Measurements from ENCODE around the gene TADA1. TPM values are rescaled to one million over a fixed set of nuclear protein-coding genes. Genes with fewer than 3 reads are reported as not detected.

Gene TADA1
- total RNA-seq, 1 donor from 2014 or later, result 14.7 TPM

DNA sequence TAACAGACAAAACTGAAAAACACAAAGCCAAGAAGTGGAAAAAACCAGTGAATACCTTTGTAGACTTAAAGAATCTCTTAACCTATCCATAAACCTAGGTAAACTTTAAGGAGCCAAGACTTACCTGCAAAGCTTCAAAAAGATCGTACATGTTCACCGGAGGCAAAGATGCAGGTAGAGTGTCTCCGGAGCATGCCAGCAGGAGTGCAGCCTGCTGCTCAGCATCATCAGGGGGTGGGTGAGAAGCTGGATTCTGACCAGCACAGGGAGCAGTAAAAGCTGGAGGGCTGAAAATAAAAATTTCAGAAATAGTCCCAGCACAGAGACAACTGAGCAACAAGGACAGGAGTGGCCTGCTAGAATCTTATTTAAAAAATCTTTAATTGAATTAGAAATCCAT lies 18.1 kb downstream of the TADA1 start:
- no peak for DNase-seq (ENCODE audit: low read depth)
- Histone ChIP-seq H3K4me3 (ENCODE audit: low read depth, low read length) (no peak overlapping the region), H3K36me3 (ENCODE audit: control insufficient read depth, insufficient read depth, low read length) (peaks cover 6% of the 10 kb centered on the region), H3K27me3 (ENCODE audit: control insufficient read depth, insufficient read depth, low read length) (no peaks in the 10 kb centered on the region)
- no peak for FAIRE-seq
- TF ChIP-seq CTCF (IDR thresholded peaks at IDR 0.05; ENCODE audit: insufficient read depth, low read length, severe bottlenecking), result no peak

DNA sequence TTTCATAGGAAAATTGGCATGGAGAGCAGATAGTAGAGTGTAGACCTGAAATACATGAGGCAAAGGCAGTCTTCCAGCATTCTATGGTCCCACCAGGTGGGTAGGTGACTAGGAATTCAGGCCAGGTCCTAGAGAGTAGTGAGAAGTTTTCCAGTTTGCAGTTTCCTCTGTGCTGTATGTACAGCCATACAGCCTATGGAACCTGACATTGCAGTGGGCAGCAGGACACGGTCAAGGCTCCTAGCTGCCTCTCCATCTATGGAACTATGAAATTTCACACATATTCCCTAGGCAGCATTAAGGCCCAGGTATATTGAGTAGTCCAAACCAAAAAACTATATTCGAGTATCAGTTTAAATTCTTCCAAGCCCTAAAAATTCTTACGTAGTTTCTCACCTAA lies 20.5 kb downstream of the TADA1 start:
- DNase-seq (ENCODE audit: low read depth), result no peak
- H3K27me3 ChIP-seq (ENCODE audit: control insufficient read depth, insufficient read depth, low read length), result no peaks in the 10 kb centered on the region
- H3K4me3 ChIP-seq (ENCODE audit: low read depth, low read length), result no peak overlapping the region
- H3K36me3 ChIP-seq (ENCODE audit: control insufficient read depth, insufficient read depth, low read length), result peaks cover 11% of the 10 kb centered on the region
- no peak for FAIRE-seq
- TF ChIP-seq CTCF (IDR thresholded peaks at IDR 0.05; ENCODE audit: insufficient read depth, low read length, severe bottlenecking), result no peak

GRCh38 chr1:166852918-166853317 lies 23.1 kb downstream of the TADA1 start:
- FAIRE-seq, result no peak
- TF ChIP-seq CTCF (IDR thresholded peaks at IDR 0.05; ENCODE audit: insufficient read depth, low read length, severe bottlenecking), result no peak
- DNase-seq (ENCODE audit: low read depth), result no peak
- Histone ChIP-seq H3K4me3 (ENCODE audit: low read depth, low read length) (no peak overlapping the region), H3K27me3 (ENCODE audit: control insufficient read depth, insufficient read depth, low read length) (no peaks in the 10 kb centered on the region), H3K36me3 (ENCODE audit: control insufficient read depth, insufficient read depth, low read length) (peaks cover 29% of the 10 kb centered on the region)

GRCh38 chr1:166849135-166849534 lies 26.9 kb downstream of the TADA1 start:
- Histone ChIP-seq H3K36me3 (ENCODE audit: control insufficient read depth, insufficient read depth, low read length) (peaks cover 39% of the 10 kb centered on the region), H3K27me3 (ENCODE audit: control insufficient read depth, insufficient read depth, low read length) (no peaks in the 10 kb centered on the region), H3K4me3 (ENCODE audit: low read depth, low read length) (no peak overlapping the region)
- no peak for DNase-seq (ENCODE audit: low read depth)
- no peak for TF ChIP-seq CTCF (IDR thresholded peaks at IDR 0.05; ENCODE audit: insufficient read depth, low read length, severe bottlenecking)
- no peak for FAIRE-seq

DNA sequence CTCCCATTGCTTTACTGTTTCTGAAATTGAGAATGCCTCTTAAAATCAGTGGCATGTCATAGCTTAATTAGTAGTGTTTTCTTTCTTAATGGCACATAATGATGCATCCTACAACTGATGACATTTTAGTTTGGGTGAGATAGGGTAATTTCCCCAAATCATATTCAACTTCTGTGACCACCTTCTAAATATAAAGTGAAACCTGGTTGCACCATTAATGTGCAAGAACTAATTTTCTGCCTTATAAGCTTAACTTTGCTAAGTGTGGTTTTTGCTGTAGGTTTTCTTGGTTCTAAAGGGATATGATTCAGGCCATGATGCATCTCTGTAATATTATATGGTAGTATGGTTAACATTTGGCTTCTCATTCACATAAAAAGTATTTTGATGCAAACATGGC lies 27.9 kb downstream of the TADA1 start:
- TF ChIP-seq CTCF (IDR thresholded peaks at IDR 0.05; ENCODE audit: insufficient read depth, low read length, severe bottlenecking), result no peak
- peaks cover 46% of the 10 kb centered on the region for H3K36me3 ChIP-seq (ENCODE audit: control insufficient read depth, insufficient read depth, low read length)
- no peaks in the 10 kb centered on the region for H3K27me3 ChIP-seq (ENCODE audit: control insufficient read depth, insufficient read depth, low read length)
- no peak for FAIRE-seq
- DNase-seq (ENCODE audit: low read depth), result no peak
- H3K4me3 ChIP-seq (ENCODE audit: low read depth, low read length), result no peak overlapping the region

GRCh38 chr1:166844791-166845190 lies 31.3 kb downstream of the TADA1 start:
- DNase-seq (ENCODE audit: low read depth) (no peak), FAIRE-seq (no peak)
- H3K4me3 ChIP-seq (ENCODE audit: low read depth, low read length), result no peak overlapping the region
- H3K36me3 ChIP-seq (ENCODE audit: control insufficient read depth, insufficient read depth, low read length), result peaks cover 45% of the 10 kb centered on the region
- TF ChIP-seq CTCF (IDR thresholded peaks at IDR 0.05; ENCODE audit: insufficient read depth, low read length, severe bottlenecking), result no peak
- no peaks in the 10 kb centered on the region for H3K27me3 ChIP-seq (ENCODE audit: control insufficient read depth, insufficient read depth, low read length)

Data from bronchial epithelial cell (primary cell).